ENCODE results near the gene DPY19L1. TPM values are rescaled to one million over a fixed set of nuclear protein-coding genes. Genes with fewer than 3 reads are reported as not detected.
A peak's percentile ranks its signal among the peaks of the same experiment; 100 is the strongest.
"Not testable (repeated sequence)": the region's sequence is repeated elsewhere in the genome, so short reads cannot be mapped to it uniquely, and the experiment has no call there.

The DPY19L1 gene
- 24.5 TPM for total RNA-seq
- long read RNA-seq, full-length matches to known transcripts = 19 of 25 reads
- long read RNA-seq, partial matches to known transcripts = 3 of 25 reads
- long read RNA-seq, other reads (novel, unspliced or antisense) = 3 of 25 reads

GRCh38 chr7:35037211-35037525, at the start of gene DPY19L1:
Gene DPY19L1, minus strand, starts transcription at chr7:35037485. Its CDS starts 91 bp downstream, at chr7:35037394.
- intact Hi-C loops (cut with DNase I) = loop anchor here (5.0 to 10.0 kb wide), 4 partner anchors 215 to 422 kb away; no protein-coding TSS in a partner anchor
- DNase-seq (ENCODE audit: missing footprints) = no peak
- no peak for ATAC-seq

GRCh38 chr7:35079517-35079916, 42.2 kb upstream of the DPY19L1 start:
- intact Hi-C loops (cut with DNase I) = loop anchor here (10.0 kb wide), 2 partner anchors 455 to 545 kb away; no protein-coding TSS in a partner anchor
- not testable (repeated sequence) for ATAC-seq; DNase-seq (ENCODE audit: missing footprints)

- not testable (repeated sequence) for DNase-seq (ENCODE audit: missing footprints); ATAC-seq
- intact Hi-C loops (cut with DNase I) = loop anchor here (10.0 kb wide), 2 partner anchors 461 to 551 kb away; no protein-coding TSS in a partner anchor
Measured at GRCh38 chr7:35074008-35074407, 36.7 kb upstream of the DPY19L1 start.

GRCh38 chr7:35072950-35073827, 35.9 kb upstream of the DPY19L1 start:
- peak; percentile 66 for ATAC-seq
- DNase-seq (ENCODE audit: missing footprints) = peak; percentile 70
- intact Hi-C loops (cut with DNase I) = loop anchor here (10.0 kb wide), 2 partner anchors 462 to 552 kb away; no protein-coding TSS in a partner anchor

GRCh38 chr7:35069084-35069483, 31.8 kb upstream of the DPY19L1 start:
- ATAC-seq; DNase-seq (ENCODE audit: missing footprints); intact Hi-C loops (cut with DNase I): not testable (repeated sequence)

GRCh38 chr7:35065382-35065781, 28.1 kb upstream of the DPY19L1 start:
- ATAC-seq = not testable (repeated sequence)

GRCh38 chr7:35058571-35058970, 21.3 kb upstream of the DPY19L1 start:
- ATAC-seq; DNase-seq (ENCODE audit: missing footprints); intact Hi-C loops (cut with DNase I): not testable (repeated sequence)

More at GRCh38 chr7:35065382-35065781, 28.1 kb upstream of the DPY19L1 start:
- intact Hi-C loops (cut with DNase I); DNase-seq (ENCODE audit: missing footprints): not testable (repeated sequence)

GRCh38 chr7:35057505-35058451, 20.5 kb upstream of the DPY19L1 start:
- intact Hi-C loops (cut with DNase I); DNase-seq (ENCODE audit: missing footprints); ATAC-seq: not testable (repeated sequence)

GRCh38 chr7:35055733-35056132, 18.4 kb upstream of the DPY19L1 start:
- ATAC-seq; intact Hi-C loops (cut with DNase I); DNase-seq (ENCODE audit: missing footprints): not testable (repeated sequence)

GRCh38 chr7:35053488-35054175, 16.3 kb upstream of the DPY19L1 start:
- ATAC-seq; intact Hi-C loops (cut with DNase I); DNase-seq (ENCODE audit: missing footprints): not testable (repeated sequence)

- DNase-seq (ENCODE audit: missing footprints); intact Hi-C loops (cut with DNase I); ATAC-seq: not testable (repeated sequence)
Measured at GRCh38 chr7:35048390-35048789, 11.1 kb upstream of the DPY19L1 start.

- intact Hi-C loops (cut with DNase I); DNase-seq (ENCODE audit: missing footprints): not testable (repeated sequence)
- ATAC-seq = peak; percentile 73
Measured at GRCh38 chr7:35047912-35048305, 10.6 kb upstream of the DPY19L1 start.

GRCh38 chr7:35047263-35047911, 10.1 kb upstream of the DPY19L1 start:
- intact Hi-C loops (cut with DNase I); DNase-seq (ENCODE audit: missing footprints); ATAC-seq: not testable (repeated sequence)

GRCh38 chr7:35043301-35043700, 6.0 kb upstream of the DPY19L1 start:
- ATAC-seq; intact Hi-C loops (cut with DNase I); DNase-seq (ENCODE audit: missing footprints): not testable (repeated sequence)

GRCh38 chr7:35040906-35041305, 3.6 kb upstream of the DPY19L1 start:
- intact Hi-C loops (cut with DNase I) = no loop called here
- ATAC-seq (no peak), DNase-seq (ENCODE audit: missing footprints) (no peak)

GRCh38 chr7:35039343-35039742, 2.1 kb upstream of the DPY19L1 start:
- intact Hi-C loops (cut with DNase I) = loop anchor here (5.0 to 10.0 kb wide), 4 partner anchors 217 to 425 kb away; no protein-coding TSS in a partner anchor
- ATAC-seq = no peak

GRCh38 chr7:35038354-35038753, 1.1 kb upstream of the DPY19L1 start:
- intact Hi-C loops (cut with DNase I) = loop anchor here (5.0 to 10.0 kb wide), 4 partner anchors 216 to 424 kb away; no protein-coding TSS in a partner anchor
- no peak for ATAC-seq

More at GRCh38 chr7:35039343-35039742, 2.1 kb upstream of the DPY19L1 start:
- no peak for DNase-seq (ENCODE audit: missing footprints)

More at GRCh38 chr7:35038354-35038753, 1.1 kb upstream of the DPY19L1 start:
- no peak for DNase-seq (ENCODE audit: missing footprints)

Data from Right ventricle myocardium inferior (tissue), 1 donor.